Umbilical cord (tissue), 2 donors: ENCODE results near the gene RANBP3L. TPM values are rescaled to one million over a fixed set of nuclear protein-coding genes. Genes with fewer than 3 reads are reported as not detected.
"Not testable (repeated sequence)": the region's sequence is repeated elsewhere in the genome, so short reads cannot be mapped to it uniquely, and the experiment has no call there.

Experiments
- DNase-seq: peaks from one replicate; pipeline ENCODE4 v3.0.0-alpha.2; 2015; ENCODE audit warnings: low spot score
- total RNA-seq: library from RNA; depleted of rRNA; stranded (reverse); fragments of >200 nt; gene quantifications from one replicate; pipeline ENCODE4 v1.2.3, GENCODE V29; 2014; ENCODE audit warnings: low replicate concordance; ENCODE audit not compliant: insufficient read depth

Gene RANBP3L
- total RNA-seq, 1 donor from 2014 or later, result 36.4 TPM

DNA sequence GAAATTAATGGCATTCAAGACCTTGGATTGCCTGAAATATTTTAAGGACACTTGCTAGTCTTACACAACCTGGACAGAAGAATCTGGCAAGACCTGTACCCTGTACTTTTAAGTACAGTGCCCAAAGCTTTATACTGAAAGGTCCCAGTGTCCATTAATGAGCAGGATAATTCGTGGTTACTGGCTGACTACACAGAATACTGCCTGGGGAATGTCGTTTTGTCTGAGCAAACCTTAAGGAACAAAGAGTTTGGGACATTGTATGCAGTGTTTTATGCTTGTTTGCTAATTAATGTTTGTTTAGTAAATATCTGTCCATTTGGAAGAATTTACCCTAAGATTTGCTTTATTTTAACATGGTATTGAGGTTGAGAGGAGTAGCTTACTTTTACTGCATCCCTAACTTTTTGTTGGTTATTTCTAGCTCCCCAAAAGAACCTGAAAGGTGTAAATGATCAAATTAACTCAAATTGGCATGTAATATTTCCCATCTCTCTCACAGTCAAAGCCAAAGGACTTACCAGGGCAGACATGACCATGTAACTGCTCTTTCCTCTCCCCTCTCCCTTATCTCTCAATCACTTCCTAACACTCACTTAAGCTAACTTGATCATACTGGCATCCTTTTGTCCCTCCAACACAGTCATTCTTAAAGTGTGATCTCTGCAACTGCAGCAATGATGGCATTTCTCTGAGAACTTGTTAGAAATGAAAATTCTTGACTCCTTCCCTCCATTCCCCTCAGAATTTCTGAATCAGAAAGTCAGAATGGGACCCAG is 15.7 kb downstream of the RANBP3L start:
- DNase-seq, result no peak

DNA sequence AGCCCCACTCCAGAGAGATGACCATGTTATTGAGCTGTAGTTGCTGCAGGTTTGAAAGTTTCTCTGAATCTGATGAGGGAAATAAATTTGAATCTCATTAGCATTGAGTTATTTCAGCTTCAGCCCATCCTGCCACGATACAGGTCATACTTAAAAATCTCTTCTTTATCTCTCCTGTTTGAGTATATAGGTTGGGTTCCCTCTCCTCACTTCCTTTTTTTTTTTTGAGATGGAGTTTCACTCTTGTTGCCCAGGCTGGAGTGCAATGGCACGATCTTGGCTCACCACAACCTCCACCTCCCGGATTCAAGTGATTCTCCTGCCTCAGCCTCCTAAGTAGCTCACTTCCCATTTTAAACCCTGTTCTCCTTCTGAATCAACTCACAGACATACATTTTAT is 17.9 kb downstream of the RANBP3L start:
- DNase-seq, result not testable (repeated sequence)

DNA sequence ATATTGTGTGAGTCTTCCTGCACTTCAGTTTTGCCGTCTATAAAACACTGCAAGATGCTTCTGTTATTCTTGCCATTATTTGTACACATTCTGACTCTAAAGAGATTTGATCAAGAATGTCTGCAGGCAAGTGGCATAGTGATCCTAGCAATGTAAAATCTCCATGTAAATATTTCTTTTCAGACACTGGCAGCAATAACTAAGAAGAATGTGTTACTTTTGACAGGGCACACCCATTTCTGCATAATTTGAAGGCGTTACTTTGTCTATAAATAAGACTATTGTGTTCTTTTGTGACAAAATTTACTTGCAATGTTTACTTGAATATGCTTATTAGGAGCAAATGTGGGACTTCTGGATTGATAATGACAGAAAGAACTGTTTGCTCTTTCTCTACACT is 20.1 kb downstream of the RANBP3L start:
- DNase-seq, result no peak

- DNase-seq, result peak; percentile 57
Observed at GRCh38 chr5:36279054-36279698, 22.5 kb downstream of the RANBP3L start.

- DNase-seq, result no peak
Observed at GRCh38 chr5:36277521-36278176, 24.1 kb downstream of the RANBP3L start.

DNA sequence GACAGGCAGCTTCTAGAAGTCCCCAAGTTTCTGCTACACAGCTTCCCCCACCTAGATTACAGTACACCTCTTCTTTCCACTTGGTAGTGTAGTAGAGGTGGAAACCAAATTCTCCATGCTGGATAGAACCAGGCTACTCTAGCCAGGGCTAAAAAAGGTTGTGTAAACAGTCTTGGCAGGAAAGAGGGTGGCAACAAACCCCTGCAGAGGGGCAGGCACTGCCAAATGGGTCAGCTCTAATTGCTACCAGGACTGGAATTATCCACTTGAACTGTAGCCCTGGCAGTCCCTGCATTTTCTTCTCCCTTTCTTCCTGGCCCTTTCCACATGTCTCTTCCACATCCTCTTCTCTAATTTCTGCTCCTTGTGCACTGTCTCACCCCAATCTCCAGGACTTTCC is 24.8 kb downstream of the RANBP3L start:
- no peak for DNase-seq

GRCh38 chr5:36273809-36274526 is 27.7 kb downstream of the RANBP3L start:
- DNase-seq, result no peak

- DNase-seq, result peak; percentile 34
Observed at GRCh38 chr5:36272136-36272690, 29.5 kb downstream of the RANBP3L start.

DNA sequence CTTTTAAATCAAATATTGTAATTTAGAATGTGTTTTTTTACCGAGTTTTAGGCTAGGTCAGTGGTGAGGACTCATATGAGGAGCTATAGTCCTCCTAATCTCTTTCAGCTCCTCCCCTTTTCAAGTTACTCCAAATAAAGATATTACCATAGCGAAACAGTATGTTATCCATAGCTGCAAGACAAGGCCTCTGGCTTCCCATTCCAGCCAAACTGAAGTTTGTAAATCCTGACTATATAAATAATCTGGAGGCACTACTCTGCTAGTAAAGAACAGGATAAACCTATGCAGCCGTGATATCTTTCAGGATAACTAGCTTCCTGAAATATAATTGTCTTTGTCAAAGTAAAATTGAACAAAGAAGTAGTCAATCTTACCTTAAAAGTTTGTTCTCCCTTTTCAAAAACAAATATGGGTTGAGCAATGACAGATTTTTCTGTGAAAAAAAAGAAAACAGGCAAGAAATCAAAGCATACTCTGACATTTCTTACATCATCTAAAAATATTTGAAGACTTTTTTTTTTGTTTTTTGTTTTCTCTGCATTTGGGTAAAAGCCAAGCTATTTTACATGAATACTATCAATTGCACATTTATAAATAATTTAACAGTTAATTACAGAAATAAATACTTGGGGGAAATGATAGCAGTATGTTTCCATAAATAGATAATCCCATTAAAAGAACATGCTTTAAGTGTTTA is 30.7 kb downstream of the RANBP3L start:
- peak; percentile 76 for DNase-seq

GRCh38 chr5:36270175-36270574 is 31.5 kb downstream of the RANBP3L start:
- no peak for DNase-seq

- no peak for DNase-seq
Observed at GRCh38 chr5:36269478-36269877, 32.2 kb downstream of the RANBP3L start.

- no peak for DNase-seq
Observed at GRCh38 chr5:36267905-36268304, 33.8 kb downstream of the RANBP3L start.

GRCh38 chr5:36264202-36264760 is 37.4 kb downstream of the RANBP3L start:
- DNase-seq, result no peak

GRCh38 chr5:36261186-36261585 is 40.5 kb downstream of the RANBP3L start:
- no peak for DNase-seq

- DNase-seq, result no peak
Observed at GRCh38 chr5:36253575-36253974, 48.1 kb downstream of the RANBP3L start.

DNA sequence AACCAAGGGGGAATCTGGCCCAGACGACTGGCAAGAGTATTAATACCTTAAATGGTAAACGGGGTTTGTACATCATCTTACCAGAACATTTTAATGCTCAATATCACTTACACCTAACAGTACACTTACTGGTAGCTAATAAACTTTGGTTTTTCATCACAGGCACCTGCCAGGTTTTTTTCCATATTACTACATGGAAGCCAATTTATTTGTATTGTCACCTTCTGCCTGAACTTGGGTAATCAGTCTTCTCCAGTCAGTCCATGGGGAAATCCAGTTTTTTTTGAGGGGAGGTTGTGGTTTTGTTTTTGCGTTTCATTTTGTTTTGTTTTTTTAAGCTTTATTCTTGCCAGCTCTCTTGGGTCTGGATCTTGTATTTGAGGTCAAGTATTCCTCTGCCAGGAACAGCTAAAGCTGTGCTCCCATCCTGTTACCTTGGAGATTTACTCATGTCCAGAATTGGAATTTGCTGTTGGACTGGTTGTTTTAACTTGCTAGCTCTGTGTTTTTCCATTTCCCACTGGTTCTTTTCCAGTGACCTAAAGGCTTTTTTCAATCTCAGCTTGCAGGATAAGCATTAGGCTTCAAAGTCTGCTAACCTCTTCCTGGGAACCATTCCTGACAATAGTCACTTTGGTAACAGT is 48.9 kb downstream of the RANBP3L start:
- DNase-seq, result no peak

- no peak for DNase-seq
Observed at GRCh38 chr5:36251218-36251617, 50.5 kb downstream of the RANBP3L start.

- DNase-seq, result no peak
Observed at GRCh38 chr5:36250427-36250826, 51.3 kb downstream of the RANBP3L start.

GRCh38 chr5:36246036-36246800 is 55.5 kb downstream of the RANBP3L start:
- DNase-seq, result peak; percentile 89
